Loucy (cell line): ENCODE measurements around the gene ANKRD18B.
"Not testable (repeated sequence)": the region's sequence is repeated elsewhere in the genome, so short reads cannot be mapped to it uniquely, and the experiment has no call there.

Experiments used
- H2AFZ ChIP-seq: fragments of 200-600 bp; sonication (generic); 2 replicates; pipeline ENCODE4 v1.6.0; 2016; ENCODE audit warnings: antibody characterized with exemption, mild to moderate bottlenecking, low read length, moderate library complexity
- H3F3A ChIP-seq: fragments of 200-600 bp; 2 replicates; pipeline ENCODE4 v1.6.0; 2016; ENCODE audit warnings: antibody characterized with exemption, low read depth, mild to moderate bottlenecking
- H3K27me3 ChIP-seq: fragments of 200-600 bp; sonication (generic); 2 replicates; pipeline ENCODE4 v1.6.1; 2014; ENCODE audit warnings: low read length, mild to moderate bottlenecking; ENCODE audit not compliant: insufficient read depth, poor library complexity, severe bottlenecking
- H3K36me3 ChIP-seq: fragments of 200-600 bp; sonication (generic); 2 replicates; pipeline ENCODE4 v1.6.1; 2016; ENCODE audit warnings: low read length; ENCODE audit not compliant: insufficient read depth
- H3K4me1 ChIP-seq: fragments of 200-600 bp; sonication (generic); 2 replicates; pipeline ENCODE4 v1.5.1; 2014; ENCODE audit warnings: low read length, mild to moderate bottlenecking; ENCODE audit not compliant: insufficient read depth, poor library complexity, severe bottlenecking
- H3K4me2 ChIP-seq: fragments of 200-600 bp; sonication (generic); 2 replicates; pipeline ENCODE4 v1.6.0; 2014; ENCODE audit warnings: antibody characterized with exemption, low read length, low read depth, mild to moderate bottlenecking; ENCODE audit not compliant: poor library complexity, severe bottlenecking
- H3K4me3 ChIP-seq: fragments of 200-600 bp; sonication (generic); 2 replicates; pipeline ENCODE4 v1.5.1; 2014; ENCODE audit warnings: low read length, mild to moderate bottlenecking, mixed read lengths; ENCODE audit not compliant: poor library complexity, severe bottlenecking
- H3K79me2 ChIP-seq: fragments of 200-600 bp; sonication (generic); 2 replicates; pipeline ENCODE4 v1.6.1; 2014; ENCODE audit warnings: low read length; ENCODE audit not compliant: insufficient read depth
- H3K9ac ChIP-seq: fragments of 200-600 bp; sonication (generic); 2 replicates; pipeline ENCODE4 v1.6.0; 2014; ENCODE audit warnings: mild to moderate bottlenecking, low read depth, low read length, moderate library complexity; ENCODE audit not compliant: poor library complexity, severe bottlenecking
- H3K9me2 ChIP-seq: fragments of 200-600 bp; sonication (generic); replicated peaks from 2 replicates; pipeline ENCODE4 v1.6.1; 2016; ENCODE audit warnings: low read depth, low read length, mixed read lengths
- H3K9me3 ChIP-seq: fragments of 200-600 bp; sonication (generic); 2 replicates; pipeline ENCODE4 v1.6.1; 2014; ENCODE audit warnings: mild to moderate bottlenecking, antibody characterized with exemption, low read length, low read depth; ENCODE audit not compliant: insufficient read depth
- H4K20me1 ChIP-seq: fragments of 200-600 bp; sonication (generic); 2 replicates; pipeline ENCODE4 v1.6.0; 2014; ENCODE audit warnings: antibody characterized with exemption, low read length, mild to moderate bottlenecking; ENCODE audit not compliant: insufficient read depth, poor library complexity, severe bottlenecking
- CTCF ChIP-seq: fragments of 200-600 bp; sonication (generic); conservative IDR thresholded peaks from 2 replicates; pipeline ENCODE4 v1.5.1; 2014; ENCODE audit warnings: mild to moderate bottlenecking, antibody characterized with exemption, low read length
- EZH2phosphoT487 ChIP-seq: fragments of 200-600 bp; IDR thresholded peaks from 2 replicates; pipeline ENCODE4 v1.6.1; 2018; ENCODE audit warnings: antibody characterized with exemption, mild to moderate bottlenecking, moderate library complexity, borderline replicate concordance

ANKRD18B gene

DNA sequence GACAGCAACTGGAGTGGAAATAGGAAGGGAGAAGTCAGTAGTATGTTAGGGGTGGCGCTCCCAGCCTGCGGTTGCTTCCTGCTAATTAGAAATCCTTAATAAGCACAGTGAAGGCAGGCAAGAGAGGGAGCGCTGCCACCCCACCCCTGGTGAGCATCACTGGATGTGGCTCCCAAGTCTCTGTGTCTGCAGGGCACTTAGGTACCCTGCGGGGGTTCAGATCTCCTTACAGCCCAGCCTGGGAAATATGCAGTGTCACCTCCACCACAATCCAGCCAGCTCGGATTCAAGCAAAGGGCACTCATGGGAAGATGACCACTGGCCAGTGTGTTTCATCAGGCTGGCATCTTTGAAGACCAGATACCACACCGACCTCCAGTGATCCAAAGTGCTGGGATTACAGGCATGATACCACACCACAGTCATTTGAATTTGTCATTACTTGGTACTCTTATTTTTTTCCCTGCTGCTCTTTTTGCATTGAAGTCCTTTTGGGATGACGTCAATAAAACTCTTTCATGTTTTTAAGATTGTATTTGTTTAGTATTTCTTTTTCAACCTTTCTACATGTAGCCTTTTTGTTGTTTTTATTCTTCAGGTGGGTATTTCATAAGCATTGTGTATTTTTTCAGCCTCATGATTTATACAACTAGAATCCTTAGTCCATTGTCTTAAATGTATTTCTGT lies 90.1 kb downstream of the ANKRD18B start:
- Histone ChIP-seq H4K20me1 (no peaks in the 10 kb centered on the region), H3K9ac (no peak overlapping the region), H3K27me3 (no peaks in the 10 kb centered on the region), H3K79me2 (no peaks in the 10 kb centered on the region), H3K9me2 (no peaks in the 10 kb centered on the region), H3K4me3 (no peak overlapping the region), H3K36me3 (no peaks in the 10 kb centered on the region), H3K9me3 (no peaks in the 10 kb centered on the region; the same call in 1 of the 2 replicates), H2AFZ (no peak overlapping the region), H3K4me1 (no peaks in the 10 kb centered on the region), H3K4me2 (no peak overlapping the region), H3F3A (no peaks in the 10 kb centered on the region)
- TF ChIP-seq CTCF (no peak), EZH2phosphoT487 (no peak)

DNA sequence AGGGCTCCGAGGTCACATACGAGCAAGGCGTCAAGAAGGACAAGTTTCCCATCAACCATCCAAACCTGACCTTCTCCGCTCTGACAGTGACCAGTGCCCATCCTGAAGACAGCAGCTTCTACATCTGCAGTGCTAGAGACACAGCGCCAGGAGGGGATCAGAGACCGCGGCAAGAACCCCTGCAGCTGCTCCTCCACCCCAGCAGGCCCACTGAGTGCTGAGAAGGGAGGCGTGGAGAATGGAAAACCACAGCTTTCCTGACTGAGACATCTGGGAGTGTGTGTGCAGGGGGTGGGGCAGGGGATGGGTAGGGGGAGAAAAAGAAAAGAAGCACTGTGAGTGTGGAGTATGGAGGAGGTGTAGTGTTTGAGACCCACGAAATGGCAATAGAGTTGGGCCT lies 94.3 kb downstream of the ANKRD18B start:
- H3K4me1 ChIP-seq, H3K9ac ChIP-seq, H3K4me2 ChIP-seq, H3K27me3 ChIP-seq, H3K36me3 ChIP-seq, H4K20me1 ChIP-seq, H3F3A ChIP-seq, H3K4me3 ChIP-seq, H3K9me2 ChIP-seq, H2AFZ ChIP-seq, H3K79me2 ChIP-seq, H3K9me3 ChIP-seq: not testable (repeated sequence)

DNA sequence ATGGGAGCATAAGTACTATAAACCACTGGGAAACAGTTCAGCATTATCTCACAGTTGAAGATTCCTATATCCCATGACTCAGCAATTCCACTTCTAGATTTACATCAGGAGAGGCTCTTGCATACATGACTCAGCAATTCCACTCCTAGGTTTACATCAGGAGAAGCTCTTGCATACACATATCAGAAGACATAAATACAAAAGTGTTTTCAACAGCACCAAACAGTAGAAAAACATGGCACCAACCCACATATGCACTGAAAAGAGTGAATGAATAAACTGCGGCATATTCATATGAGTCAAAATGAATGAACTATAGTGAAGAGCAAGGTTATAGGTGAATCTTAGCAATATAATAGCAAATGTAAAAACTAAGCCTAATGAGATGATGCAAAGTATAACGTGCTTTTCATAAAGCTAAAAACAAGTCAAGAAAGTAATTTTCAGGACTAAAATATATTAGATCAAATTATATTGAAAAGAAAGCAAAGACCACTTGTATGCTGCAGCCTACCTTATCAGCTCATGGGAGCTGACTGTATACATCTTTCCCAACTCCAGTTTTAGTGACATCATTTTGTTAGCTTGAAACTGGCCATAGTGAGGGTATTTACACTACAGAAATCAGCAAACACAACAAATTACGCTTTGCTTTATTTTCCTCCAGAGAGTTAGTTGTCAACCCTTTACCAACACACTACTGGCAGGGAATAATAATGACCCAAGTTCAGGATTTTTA lies 95.8 kb downstream of the ANKRD18B start:
- H3K4me1 ChIP-seq, result no peaks in the 10 kb centered on the region
- H3K9me3 ChIP-seq, result no peaks in the 10 kb centered on the region
- no peak overlapping the region for H3K4me3 ChIP-seq
- TF ChIP-seq EZH2phosphoT487, result no peak
- no peak for TF ChIP-seq CTCF
- no peak overlapping the region for H3K9ac ChIP-seq
- no peaks in the 10 kb centered on the region for H3K27me3 ChIP-seq
- no peaks in the 10 kb centered on the region for H3F3A ChIP-seq
- no peak overlapping the region for H2AFZ ChIP-seq
- no peaks in the 10 kb centered on the region for H3K9me2 ChIP-seq
- H4K20me1 ChIP-seq, result no peaks in the 10 kb centered on the region
- no peak overlapping the region for H3K4me2 ChIP-seq
- H3K36me3 ChIP-seq, result no peaks in the 10 kb centered on the region
- no peaks in the 10 kb centered on the region for H3K79me2 ChIP-seq
